Activated CD8-positive, alpha-beta memory T cell treated with anti-CD3 and anti-CD28 coated beads, Interleukin-2, amount 50 U/mL, for 48 hours (primary cell): Measurements from ENCODE around the gene DCTN3.
"Not testable (repeated sequence)": the region's sequence is repeated elsewhere in the genome, so short reads cannot be mapped to it uniquely, and the experiment has no call there.

Source experiments
- DNase-seq: peaks from one replicate; pipeline ENCODE4 v3.0.0-alpha.2; 2020

The DCTN3 gene

GRCh38 chr9:34646211-34647083 lies 26.2 kb upstream of the DCTN3 start, which contains the start of gene GALT:
GALT (plus strand) TSS chr9:34646675; CDS start chr9:34646705, 30 bp downstream.
- peak; percentile 99 for DNase-seq

GRCh38 chr9:34644766-34645314 lies 24.5 kb upstream of the DCTN3 start:
- DNase-seq = no peak

GRCh38 chr9:34642679-34643078 lies 22.4 kb upstream of the DCTN3 start:
- DNase-seq = no peak

- DNase-seq = not testable (repeated sequence)
These were observed 19.0 kb upstream of the DCTN3 start for GRCh38 chr9:34639322-34639721.

GRCh38 chr9:34638138-34638445 lies 17.8 kb upstream of the DCTN3 start:
- no peak for DNase-seq

- peak; percentile 96 for DNase-seq
These were observed 17.3 kb upstream of the DCTN3 start, which contains the start of gene SIGMAR1 for GRCh38 chr9:34637356-34638137. SIGMAR1 (minus strand) TSS chr9:34637787; CDS start chr9:34637697, 90 bp downstream.

GRCh38 chr9:34636791-34637355 lies 16.6 kb upstream of the DCTN3 start:
- peak; percentile 68 for DNase-seq

GRCh38 chr9:34635556-34635955 lies 15.3 kb upstream of the DCTN3 start:
- DNase-seq = no peak

- no peak for DNase-seq
These were observed 14.4 kb upstream of the DCTN3 start for GRCh38 chr9:34634551-34635248.

- DNase-seq = peak; percentile 85
These were observed 13.7 kb upstream of the DCTN3 start for GRCh38 chr9:34633851-34634550.

GRCh38 chr9:34633166-34633565 lies 12.9 kb upstream of the DCTN3 start:
- no peak for DNase-seq

- no peak for DNase-seq
These were observed 10.3 kb upstream of the DCTN3 start for GRCh38 chr9:34630402-34631154.

GRCh38 chr9:34629491-34629808 lies 9.2 kb upstream of the DCTN3 start:
- no peak for DNase-seq

- peak; percentile 73 for DNase-seq
These were observed 8.6 kb upstream of the DCTN3 start, which contains the start of gene ARID3C for GRCh38 chr9:34628656-34629490. ARID3C (minus strand) TSS chr9:34629066; CDS start chr9:34628014, 1,052 bp downstream.

- DNase-seq = no peak
These were observed 7.7 kb upstream of the DCTN3 start for GRCh38 chr9:34627716-34628655.

- DNase-seq = no peak
These were observed 4.8 kb upstream of the DCTN3 start for GRCh38 chr9:34625186-34625486.

- no peak for DNase-seq
These were observed 4.3 kb upstream of the DCTN3 start for GRCh38 chr9:34624475-34625185.

- no peak for DNase-seq
These were observed 3.3 kb upstream of the DCTN3 start for GRCh38 chr9:34623374-34624235.
